GM21737 (cell line): Measurements from ENCODE around the gene UROD.
A peak's percentile ranks its signal among the peaks of the same experiment; 100 is the strongest.

Source experiments
- ATAC-seq: cut with Tn5 transposase; IDR thresholded peaks from one replicate; pipeline ENCODE4 v1.9.1; 2021; ENCODE audit warnings: mild to moderate bottlenecking, moderate library complexity; ENCODE audit not compliant: unreplicated experiment

UROD gene

DNA sequence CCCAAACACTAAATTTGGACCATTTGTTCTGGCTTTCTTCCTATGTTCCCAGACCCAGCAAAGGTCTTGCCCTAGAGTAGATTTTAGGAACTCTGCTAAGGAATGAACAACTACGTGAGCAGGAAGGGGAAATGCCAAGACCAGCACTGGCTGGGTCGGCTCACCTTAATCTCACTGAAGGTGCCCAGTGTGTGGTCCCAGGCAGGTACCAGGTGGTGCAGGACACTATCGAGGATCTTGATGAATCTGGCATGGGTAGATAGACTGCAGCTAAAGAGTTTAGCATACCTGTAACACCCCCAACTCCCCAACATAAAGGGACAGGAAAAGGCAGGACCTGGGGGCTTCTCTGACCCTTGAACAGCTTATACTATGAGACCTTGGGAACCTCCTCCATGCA is 4.0 kb upstream of the UROD start:
- no peak for ATAC-seq

DNA sequence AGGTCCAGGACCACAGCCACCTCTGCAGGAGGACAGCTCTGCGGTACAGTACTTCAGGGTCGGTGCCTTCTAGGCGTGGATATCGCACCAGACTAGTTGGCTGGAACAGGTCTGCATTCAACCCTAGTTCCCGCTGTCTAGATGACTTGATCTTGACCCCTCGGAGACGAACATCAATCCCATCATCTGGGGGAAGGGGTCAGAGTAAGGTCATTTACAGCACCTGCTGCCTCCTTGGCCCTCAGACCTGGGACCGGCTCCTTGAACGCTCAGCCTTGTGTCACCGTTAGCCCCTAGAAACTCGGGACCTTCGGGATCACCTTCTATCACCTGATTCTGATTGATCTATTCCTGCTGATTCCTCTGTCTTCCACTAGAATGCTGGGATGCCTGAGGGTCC is 3.5 kb upstream of the UROD start:
- ATAC-seq: no peak

DNA sequence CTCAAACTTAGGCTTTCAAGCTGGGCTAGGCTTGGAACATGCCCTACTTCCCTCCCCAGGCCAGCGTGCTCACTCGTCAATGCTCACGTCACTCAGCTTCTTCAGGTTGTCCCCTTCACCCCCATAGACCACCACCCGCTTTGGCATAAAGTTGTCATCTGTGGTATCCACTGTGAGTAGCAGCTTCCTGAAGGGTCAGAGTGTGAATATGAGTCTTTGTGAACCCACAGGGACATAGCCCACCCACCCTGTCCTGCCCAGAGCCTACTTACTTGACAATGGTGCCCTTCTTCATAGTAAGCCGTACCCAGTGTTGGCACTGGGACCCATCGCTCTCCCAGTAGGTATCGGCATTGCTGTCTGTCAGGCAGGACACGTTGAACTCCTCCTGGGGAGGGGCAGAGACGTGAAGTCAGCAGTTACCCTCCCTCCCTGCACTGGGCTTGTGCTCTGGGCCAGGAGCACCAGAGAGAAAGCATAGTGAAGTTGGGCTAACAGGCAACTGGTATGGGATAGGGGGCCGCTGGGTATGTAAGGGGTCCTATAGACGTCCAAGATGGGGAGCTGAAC is 2.7 kb upstream of the UROD start:
- ATAC-seq: no peak

DNA sequence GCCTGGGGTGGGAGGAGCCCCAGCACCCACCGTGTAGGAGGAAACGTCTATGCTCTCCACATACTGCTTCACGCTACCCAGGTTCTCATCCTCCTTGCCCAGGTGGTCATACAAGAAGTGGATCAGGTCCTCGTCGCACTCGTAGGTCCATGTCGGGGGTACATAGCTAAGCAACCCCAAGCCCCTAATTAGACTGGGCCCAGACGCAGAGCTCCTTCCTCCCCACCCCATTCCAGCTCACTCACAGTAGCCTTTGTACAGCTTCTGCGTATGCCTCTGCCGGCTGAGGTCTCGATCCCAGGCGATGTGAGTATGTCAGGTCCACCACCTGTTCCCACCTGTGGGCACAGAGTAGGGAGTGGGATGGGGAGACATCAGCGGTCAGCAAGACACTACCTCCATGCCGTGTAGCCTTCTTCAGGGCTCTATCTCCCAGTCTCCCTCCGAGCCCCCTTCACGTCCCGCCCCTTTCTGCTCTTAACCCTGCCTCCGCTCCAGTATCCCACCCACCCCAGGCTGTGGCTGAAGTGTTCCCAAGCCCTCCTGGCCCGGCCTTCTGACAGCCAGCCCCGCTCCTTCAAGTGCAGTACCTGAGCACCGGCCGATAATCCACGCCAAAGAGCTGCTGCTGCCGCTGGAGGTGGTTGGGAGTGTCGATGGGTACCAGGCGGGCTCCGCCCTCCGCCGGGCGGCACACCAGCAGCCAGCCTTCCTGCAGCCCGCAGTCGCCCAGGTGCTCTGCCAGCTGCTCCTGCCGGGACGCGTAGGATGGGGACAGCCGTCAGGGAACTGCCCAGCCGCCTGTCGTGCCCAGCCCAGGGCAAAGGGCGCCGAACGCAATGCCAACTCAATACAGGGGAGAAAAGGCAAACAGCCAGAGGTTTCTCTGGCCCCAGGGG is 1.8 kb upstream of the UROD start:
- no peak for ATAC-seq

DNA sequence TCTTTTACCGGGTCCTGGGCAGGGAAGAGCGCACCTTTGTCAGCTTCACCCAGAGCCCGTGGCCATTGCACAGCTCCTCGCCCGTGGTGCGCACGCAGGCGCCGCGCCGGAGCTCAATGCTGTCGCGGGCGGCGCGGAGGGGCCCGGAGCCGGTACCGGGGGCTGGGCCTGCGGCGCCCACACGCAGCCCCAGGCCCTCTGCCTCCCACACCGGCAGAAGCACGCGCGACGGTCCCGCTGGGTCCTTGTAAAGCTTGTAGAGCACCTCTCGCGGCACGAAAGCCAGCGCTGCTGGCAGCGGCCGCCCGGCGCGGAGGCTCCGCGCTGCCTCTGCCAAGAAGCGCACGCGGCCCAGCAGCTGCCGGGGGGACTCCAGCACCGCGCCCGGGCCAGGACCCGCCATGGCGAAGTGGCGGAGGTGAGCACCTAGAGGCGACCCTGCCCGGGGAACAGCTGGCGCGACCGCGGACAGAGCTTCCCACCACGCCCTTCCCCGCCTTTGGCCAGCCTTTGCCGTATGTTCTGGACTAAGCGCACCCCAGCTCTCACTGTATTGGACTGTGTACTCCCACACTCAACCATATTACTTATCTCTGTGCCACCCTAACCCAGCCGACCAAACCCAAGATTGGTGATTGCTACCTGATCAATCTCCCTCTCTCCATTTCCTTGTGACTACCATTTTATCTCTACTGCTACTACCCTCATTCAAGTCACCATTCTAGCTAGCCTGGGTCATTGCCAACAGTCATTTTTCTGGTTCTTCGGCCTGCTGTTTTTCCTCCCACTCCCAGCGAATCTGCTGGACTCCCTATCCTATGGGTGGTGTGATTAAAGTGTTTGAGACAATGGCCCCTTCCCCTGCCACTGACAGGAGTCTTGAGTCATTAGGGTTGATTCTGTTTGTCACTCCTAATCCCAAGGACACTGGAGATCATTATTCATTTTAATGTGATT is 921 bp upstream of the UROD start, which contains the start of gene HECTD3:
Gene HECTD3, minus strand, starts transcription at position 470 of the 957 bp plus-strand sequence. Its CDS starts 67 bp downstream, at position 403.
- peak; percentile 62 for ATAC-seq

DNA sequence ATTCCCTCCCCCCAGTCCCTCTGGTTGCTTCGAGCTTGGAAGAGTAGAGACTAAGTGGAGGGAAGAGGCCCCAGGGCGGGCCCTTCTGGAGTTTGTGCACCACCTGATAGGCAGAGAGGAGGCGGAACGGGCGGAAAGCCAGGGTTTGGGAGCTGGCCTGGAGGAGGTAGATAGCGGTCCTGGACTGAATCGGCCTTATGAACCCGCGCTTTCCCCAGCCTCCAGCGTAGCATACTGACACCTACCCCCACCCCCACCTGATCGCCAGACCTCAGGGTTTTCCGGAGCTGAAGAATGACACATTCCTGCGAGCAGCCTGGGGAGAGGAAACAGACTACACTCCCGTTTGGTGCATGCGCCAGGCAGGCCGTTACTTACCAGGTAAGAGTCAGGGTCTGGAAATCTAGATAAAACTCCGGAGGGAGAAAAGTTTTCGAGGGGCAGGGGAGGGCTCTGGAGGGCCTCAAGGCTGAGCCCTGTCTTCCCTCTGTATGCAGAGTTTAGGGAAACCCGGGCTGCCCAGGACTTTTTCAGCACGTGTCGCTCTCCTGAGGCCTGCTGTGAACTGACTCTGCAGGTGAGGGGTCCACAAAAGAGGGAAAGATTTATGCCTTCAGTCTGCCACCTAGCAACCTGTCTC is 705 bp downstream of the UROD start:
- ATAC-seq: no peak

DNA sequence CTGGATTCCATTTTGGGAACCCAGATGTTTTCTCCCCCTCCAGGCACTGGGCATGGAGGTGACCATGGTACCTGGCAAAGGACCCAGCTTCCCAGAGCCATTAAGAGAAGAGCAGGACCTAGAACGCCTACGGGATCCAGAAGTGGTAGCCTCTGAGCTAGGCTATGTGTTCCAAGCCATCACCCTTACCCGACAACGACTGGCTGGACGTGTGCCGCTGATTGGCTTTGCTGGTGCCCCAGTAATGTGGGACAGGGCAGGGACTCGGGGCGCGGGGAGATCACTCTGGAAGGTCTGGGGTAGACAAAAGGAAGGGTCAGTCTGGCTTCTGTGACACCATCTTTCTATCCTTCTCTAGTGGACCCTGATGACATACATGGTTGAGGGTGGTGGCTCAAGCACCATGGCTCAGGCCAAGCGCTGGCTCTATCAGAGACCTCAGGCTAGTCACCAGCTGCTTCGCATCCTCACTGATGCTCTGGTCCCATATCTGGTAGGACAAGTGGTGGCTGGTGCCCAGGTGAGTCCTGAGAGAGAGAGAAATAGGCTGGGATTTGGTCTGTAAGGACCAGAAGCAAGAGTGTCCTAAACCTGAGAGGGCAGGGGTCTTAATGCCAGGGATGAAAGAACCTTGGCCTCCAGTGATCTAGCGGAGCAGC is 1.6 kb downstream of the UROD start:
- ATAC-seq: no peak

DNA sequence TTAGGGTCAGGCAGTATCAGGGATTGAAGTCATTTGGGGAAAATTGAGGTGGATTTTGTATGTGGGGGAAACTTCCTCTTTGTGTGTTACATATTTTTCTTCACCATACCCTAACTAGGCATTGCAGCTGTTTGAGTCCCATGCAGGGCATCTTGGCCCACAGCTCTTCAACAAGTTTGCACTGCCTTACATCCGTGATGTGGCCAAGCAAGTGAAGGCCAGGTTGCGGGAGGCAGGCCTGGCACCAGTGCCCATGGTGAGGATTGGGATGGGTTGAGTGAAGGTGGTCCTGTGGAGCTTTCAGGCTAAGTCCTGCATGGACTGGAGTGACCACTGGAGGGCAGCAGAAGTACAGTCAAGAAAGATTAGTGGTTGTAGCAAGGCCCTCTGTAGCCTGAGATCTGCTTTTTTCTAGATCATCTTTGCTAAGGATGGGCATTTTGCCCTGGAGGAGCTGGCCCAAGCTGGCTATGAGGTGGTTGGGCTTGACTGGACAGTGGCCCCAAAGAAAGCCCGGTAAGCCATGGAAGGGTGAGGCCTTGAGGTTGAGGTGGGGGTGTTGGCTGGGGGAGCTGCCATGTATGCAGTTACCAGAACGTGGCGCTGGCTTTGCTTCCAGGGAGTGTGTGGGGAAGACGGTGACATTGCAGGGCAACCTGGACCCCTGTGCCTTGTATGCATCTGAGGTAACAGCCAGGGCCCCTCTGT is 2.4 kb downstream of the UROD start:
- ATAC-seq: no peak

DNA sequence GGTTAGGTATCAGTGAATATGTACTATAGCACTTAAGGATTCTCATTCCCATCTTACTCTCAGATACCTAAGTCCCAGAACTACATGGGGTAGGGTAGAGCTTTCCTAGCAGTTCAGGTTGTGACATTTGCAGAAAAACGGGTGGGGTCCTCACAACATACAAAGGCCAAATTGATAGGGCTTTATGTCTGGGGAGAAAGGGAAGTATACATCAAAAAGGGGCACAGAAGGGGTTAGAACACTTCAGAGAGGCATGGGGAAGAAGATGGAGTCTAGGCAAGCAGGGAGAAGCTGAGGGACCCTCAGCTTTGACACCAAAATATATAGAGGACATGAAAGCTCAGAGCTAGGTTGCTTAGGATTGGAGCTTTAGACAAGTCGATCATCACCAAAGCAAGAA is 3.6 kb downstream of the UROD start:
- no peak for ATAC-seq

DNA sequence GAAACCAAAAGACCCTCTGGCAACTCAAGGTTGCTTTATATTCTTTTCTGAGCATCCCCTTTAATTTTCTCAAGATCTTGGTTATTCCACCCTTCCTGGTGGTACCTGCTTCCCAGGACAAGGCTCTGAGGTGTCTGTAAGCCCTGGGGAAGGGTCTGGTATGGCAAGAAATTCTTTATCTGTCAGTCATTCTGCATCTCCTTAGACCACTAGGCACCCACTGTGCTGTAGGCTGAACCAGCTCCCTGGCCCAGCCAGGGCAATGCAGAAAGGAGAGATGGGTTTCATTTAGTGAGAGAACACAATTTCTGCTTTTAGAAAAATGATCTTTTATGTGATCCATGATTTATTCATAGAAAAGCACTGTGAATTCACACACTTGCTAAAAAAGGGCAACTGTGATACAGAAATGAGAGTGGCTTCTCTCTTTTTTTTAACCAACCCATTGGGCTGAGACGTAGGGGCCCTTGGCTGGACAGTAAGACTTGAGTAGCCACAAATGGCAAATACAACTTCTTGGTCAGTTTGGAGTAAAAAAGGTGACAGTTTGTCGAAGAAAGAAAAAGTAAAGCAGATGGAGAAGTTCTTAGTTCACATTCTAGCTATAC is 4.1 kb downstream of the UROD start:
- no peak for ATAC-seq

DNA sequence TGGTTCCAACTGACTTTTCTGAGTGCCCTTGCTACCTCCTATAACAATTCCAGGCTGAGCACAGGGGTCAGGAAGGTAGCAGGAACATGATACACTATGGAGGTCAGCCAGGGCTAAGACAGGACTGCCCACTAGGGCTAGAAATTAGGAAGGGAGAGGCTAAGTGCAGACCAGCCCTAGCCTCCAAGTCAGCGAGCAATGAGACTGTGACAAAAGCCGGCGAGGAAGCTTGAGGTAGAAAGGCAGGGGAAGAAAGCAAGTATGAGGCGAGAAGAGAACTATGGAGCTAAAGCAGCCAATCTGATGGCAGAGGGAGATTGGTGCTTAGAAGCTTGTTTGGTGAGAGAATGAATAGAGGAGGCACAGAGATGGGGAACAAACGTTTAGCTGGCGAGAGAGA is 4.7 kb downstream of the UROD start:
- ATAC-seq: no peak

DNA sequence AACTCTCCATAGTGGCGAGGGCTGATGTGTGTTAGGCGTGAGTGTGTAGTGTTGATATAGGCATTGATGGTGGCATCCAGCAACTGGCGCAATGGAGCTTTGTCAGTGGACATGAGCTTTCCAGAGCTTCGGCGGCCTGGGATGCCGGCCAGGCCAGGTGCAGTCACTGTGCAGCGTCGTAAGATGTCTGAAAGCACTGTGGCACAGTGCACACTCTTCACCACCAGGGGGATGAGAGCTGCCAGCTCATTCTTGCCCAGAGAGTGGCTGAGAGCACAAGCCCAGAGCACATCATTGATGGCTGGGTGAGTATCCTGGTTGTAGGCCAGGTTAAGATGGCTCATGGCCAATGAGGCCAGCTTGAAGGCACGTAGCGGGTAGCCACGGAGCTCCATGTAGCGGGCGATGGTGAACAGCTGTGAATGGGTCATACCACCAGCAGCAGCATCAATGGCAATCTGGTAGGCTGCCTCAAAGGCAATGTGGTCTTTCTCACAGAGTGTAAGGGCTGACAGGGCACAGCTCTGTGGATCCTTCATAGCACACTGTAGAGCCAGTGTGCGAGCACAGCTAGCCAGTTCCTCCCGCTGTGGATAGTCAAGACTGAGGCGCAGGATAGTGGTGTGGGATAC is 6.7 kb downstream of the UROD start:
- ATAC-seq: no peak

DNA sequence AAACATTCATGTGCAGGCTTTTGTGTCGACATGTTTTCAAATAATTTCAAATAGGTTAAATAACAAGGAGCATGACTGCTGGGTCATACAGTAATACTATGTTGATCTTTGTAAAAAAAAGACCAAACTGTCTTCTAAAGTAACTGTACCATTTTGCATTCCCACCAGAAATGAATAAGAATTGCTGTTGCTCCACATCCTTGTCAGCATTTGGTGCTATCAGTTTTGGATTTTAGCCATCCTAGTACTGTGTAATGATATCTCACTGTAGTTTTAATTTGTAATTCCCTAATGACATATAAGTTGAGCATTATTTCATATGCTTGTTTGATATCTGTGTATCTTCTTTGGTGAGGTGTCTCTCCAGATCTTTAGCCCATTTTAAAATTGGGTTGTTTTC is 11.6 kb downstream of the UROD start:
- no peak for ATAC-seq

DNA sequence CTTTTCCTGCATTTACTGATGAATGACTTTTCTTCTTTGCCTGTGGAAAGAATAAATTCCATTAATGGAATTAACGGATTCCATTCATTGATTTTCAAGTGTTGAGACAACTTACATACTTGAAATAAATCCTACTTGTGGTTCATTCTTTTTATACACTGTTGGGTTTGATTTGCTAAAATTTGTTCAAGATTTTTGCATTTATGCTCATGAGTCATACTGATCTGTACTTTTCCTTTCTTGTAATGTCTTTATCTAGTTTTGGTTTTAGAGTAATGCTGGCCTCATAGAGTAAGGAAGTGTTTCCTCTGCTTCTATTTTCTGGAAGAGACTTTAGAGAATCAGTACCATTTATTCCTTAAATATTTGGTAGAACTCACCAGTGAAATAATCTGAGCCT is 14.4 kb downstream of the UROD start:
- no peak for ATAC-seq

DNA sequence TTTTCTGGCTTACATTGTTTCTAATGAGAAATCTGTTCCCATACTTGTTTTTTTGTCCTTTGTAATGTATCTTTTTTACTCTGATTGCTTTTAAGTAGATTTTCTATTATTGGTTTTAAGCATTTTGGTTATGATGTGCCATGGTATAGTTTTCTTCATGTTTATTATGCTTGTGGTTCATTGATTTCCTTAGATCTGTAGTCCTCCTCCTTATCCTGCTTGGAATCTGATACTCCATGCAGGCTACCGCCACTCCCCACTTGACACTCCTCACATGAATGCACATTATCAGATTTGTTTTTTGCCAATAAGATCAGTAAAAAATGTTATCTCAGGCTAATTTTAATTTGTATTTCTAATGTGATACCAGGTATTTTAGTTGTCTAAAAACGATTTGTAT is 20.8 kb downstream of the UROD start:
- no peak for ATAC-seq

DNA sequence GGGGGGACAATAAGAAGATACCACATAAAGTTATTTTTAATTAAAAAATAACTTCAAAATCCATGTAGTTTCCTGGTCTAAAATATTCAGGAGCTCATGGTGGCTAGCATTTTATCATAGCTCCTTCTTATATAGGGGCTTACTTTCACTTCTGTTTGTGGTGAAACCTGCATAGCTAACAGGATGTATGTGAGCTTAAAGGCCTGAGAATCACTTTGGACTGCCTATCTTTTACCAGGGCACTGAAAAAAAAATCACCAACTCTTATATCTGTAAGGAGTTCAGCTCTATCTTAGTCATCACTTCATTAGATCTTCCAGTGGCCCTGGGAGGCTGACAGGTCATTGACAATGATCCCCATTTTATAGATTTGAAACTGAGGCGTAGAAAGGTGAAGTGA is 21.3 kb downstream of the UROD start:
- no peak for ATAC-seq

DNA sequence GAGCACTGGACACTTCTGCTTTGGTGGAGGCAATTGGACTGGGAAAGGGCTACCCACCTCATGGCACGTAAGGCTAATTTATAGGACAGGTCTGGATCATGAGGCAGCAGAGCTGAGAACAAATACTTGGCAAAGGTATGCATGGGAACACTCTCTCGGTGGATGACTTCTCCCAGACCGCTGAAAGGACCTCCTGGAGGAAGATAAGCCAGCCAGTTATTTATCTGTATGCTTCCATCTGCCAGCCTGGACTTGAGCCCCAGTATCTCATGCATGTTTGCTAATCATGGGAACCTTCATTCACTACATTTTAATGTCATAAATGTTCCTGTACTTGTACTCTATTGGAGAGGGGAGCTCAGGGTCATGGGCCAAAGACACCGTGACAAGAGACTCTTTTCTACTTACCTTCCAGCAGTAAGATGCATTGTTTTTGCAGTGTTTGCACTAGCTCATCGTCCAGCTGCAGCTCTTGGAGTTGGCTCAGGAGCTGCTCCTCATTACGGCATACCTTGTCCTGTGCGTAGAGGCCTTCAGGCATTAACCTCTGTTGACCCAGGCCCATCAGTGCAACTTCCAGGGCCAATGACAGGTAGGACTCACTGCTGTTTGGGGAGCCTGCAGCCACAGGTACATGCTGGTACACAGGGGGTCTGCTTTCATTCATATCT is 23.7 kb downstream of the UROD start:
- no peak for ATAC-seq

DNA sequence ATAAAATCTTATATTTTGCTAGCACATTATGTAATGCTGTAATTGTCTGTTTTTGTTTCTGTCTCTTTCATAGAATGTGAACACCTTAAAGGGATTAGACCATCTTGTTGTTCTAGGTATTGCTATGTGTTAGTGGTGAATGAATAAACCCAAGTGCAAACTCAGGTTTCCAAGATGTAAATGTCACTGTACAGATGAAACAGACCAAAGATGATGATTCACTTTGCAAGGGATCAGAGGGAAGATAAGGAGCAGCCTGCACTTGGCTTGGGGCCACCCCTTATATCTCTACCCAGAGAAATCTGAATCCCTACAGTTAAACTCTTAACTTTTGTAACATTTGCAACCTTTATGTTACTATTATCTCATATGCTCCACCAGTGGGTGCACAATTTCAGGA is 25.4 kb downstream of the UROD start:
- no peak for ATAC-seq
